HG03066 (cell line): ENCODE measurements around the gene CEP19.

Source experiments
- ATAC-seq: cut with Tn5 transposase; IDR thresholded peaks from one replicate; pipeline ENCODE4 v1.9.1; 2021; ENCODE audit warnings: low read depth; ENCODE audit not compliant: unreplicated experiment

Gene CEP19

DNA sequence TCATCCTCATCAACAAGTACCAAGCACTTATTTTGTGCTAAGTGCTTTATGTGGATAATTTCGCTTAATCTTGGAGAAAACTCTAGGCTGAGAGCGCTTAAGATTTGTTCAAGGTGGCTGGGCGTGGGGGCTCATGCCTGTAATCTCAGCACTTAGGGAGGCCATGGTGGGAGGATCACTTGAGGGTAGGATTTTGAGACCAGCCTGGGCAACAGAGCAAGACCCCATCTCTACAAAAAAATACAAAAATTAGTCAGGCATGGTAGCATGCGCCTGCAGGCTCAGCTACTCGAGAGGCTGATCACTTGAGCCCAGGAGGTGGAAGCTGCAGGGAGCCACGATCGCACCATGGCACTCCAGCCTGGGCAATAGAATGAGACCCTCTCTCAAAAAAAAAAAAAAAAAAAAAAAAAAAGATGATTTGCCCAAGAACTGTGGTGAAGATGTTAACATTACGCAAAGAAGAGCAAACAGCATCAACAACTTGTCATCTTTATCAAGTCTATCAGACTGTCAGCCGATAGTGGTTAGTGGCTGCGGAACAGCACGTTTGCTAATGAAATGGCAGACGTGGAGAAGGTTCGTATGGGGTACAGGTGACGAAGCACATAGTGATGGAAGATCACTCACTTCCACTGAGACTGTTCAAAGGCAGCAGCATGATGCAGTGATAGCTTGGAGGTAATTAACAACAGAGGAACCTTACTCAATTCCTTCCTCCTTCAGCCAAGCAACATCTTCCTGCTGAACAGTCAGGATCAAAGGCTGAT is 44.8 kb downstream of the CEP19 start:
- no peak for ATAC-seq

GRCh38 chr3:196666001-196666867 is 45.8 kb downstream of the CEP19 start:
- ATAC-seq = no peak

DNA sequence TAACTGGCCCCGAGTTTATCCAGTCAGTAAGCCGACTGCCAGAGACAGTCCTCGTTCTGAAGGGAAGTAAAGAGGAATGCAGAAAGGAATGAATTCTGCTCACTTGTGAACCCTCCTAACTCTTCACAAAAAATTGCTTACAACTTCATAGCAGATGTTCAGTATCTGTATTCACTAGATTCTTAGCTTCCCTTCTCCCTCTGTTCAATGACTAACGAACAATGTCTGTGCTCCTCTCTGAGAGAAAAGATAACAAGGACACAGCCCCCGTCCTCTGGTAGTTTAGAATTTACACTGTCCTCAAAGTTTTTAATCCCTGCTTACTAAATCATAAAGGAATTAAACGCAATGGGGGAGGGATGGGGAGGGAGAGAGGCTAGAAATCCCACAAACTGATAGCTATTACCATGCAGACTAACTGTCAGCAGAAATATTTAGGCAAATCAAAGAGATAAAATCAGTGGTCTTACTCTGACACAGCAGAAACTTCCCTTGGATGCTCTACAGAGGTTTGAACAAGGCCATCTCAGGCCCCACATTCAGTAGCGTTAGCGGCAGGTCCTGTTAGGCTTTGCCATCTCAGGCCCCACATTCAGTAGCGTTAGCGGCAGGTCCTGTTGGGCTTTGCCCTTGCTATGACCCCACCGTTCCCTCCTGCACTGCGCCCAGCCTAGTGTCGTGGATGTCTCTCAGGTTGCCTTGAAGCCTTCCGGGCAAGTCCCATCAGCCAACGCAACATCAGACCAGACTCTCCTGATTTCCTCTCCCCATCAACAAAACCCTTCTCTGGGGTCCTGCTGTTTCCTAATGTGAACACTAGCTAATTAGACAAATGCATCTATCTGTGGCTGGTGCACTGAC is 49.1 kb downstream of the CEP19 start:
- ATAC-seq = no peak

DNA sequence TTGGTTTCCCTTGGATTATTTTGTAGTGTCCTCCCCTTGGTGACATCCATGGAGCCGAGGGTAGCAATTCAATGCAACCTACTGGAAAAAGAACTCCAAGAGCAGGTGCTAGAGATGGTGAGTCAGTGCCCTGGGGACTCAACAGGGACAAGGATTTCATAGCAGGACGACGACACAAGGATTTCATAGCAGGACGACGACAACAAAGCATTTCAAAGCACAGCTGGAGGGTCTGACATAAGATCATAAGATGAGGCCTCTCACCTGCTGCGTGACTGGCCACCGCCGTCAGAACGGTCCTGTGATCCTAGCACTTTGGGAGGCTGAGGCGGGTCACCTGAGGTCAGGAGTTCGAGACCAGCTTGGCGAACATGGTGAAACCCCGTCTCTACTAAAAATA is 50.0 kb downstream of the CEP19 start:
- no peak for ATAC-seq

DNA sequence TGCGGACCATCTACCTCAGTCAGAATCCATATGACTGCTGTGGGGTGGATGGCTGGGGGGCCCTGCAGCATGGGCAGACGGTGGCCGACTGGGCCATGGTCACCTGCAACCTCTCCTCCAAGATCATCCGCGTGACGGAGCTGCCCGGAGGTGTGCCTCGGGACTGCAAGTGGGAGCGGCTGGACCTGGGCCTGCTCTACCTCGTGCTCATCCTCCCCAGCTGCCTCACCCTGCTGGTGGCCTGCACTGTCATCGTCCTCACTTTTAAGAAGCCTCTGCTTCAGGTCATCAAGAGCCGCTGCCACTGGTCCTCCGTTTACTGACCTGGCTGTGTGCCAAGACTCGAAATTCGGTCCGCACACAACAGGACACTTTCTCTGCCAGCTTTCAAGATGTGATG is 50.6 kb downstream of the CEP19 start:
- no peak for ATAC-seq

DNA sequence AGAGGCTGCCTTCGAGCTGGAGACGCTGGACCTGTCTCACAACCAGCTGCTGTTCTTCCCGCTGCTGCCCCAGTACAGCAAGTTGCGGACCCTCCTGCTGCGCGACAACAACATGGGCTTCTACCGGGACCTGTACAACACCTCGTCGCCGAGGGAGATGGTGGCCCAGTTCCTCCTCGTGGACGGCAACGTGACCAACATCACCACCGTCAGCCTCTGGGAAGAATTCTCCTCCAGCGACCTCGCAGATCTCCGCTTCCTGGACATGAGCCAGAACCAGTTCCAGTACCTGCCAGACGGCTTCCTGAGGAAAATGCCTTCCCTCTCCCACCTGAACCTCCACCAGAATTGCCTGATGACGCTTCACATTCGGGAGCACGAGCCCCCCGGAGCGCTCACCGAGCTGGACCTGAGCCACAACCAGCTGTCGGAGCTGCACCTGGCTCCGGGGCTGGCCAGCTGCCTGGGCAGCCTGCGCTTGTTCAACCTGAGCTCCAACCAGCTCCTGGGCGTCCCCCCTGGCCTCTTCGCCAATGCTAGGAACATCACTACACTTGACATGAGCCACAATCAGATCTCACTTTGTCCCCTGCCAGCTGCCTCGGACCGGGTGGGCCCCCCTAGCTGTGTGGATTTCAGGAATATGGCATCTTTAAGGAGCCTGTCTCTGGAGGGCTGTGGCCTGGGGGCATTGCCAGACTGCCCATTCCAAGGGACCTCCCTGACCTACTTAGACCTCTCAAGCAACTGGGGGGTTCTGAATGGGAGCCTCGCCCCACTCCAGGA is 51.5 kb downstream of the CEP19 start:
- ATAC-seq = no peak

GRCh38 chr3:196659901-196660351 is 52.1 kb downstream of the CEP19 start:
- ATAC-seq = no peak
